ENCODE data around the gene STBD1. TPM values are rescaled to one million over a fixed set of nuclear protein-coding genes. Genes with fewer than 3 reads are reported as not detected.
"Not testable (repeated sequence)": the region's sequence is repeated elsewhere in the genome, so short reads cannot be mapped to it uniquely, and the experiment has no call there.

The STBD1 gene
- total RNA-seq, 2 donors from 2014 or later, result 12.9 to 40.9 TPM

GRCh38 chr4:76310683-76311082, 4.2 kb downstream of the STBD1 start:
- intact Hi-C loops (cut with DNase I, micrococcal nuclease), result no loop called here
- DNase-seq (no peak), ATAC-seq (no peak)

- ATAC-seq, result peak; percentile 36
- intact Hi-C loops (cut with DNase I, micrococcal nuclease), result no loop called here
- DNase-seq, result no peak
Observed at GRCh38 chr4:76311896-76312331, 5.4 kb downstream of the STBD1 start.

- ATAC-seq (no peak), DNase-seq (no peak)
- intact Hi-C loops (cut with DNase I, micrococcal nuclease), result no loop called here
Observed at GRCh38 chr4:76312457-76312856, 5.9 kb downstream of the STBD1 start.

GRCh38 chr4:76313547-76313946, 7.0 kb downstream of the STBD1 start:
- ATAC-seq (no peak), DNase-seq (no peak)
- intact Hi-C loops (cut with DNase I, micrococcal nuclease), result no loop called here

GRCh38 chr4:76315267-76315918, 8.9 kb downstream of the STBD1 start:
- intact Hi-C loops (cut with DNase I, micrococcal nuclease), result no loop called here
- ATAC-seq (no peak), DNase-seq (no peak)

- no peak for ATAC-seq
- no peak for DNase-seq
- intact Hi-C loops (cut with DNase I, micrococcal nuclease), result no loop called here
Observed at GRCh38 chr4:76316131-76316530, 9.6 kb downstream of the STBD1 start.

- ATAC-seq, result no peak
- DNase-seq, result no peak
- intact Hi-C loops (cut with DNase I, micrococcal nuclease), result no loop called here
Observed at GRCh38 chr4:76322236-76322635, 15.7 kb downstream of the STBD1 start.

GRCh38 chr4:76325072-76325471, 18.5 kb downstream of the STBD1 start:
- DNase-seq (no peak), ATAC-seq (no peak)
- intact Hi-C loops (cut with DNase I, micrococcal nuclease), result no loop called here

GRCh38 chr4:76326515-76326914, 20.0 kb downstream of the STBD1 start:
- intact Hi-C loops (cut with DNase I, micrococcal nuclease), result no loop called here
- DNase-seq (no peak), ATAC-seq (no peak)

- intact Hi-C loops (cut with DNase I, micrococcal nuclease), result no loop called here
- no peak for DNase-seq
Observed at GRCh38 chr4:76334885-76335284, 28.4 kb downstream of the STBD1 start.

GRCh38 chr4:76339364-76339763, 32.8 kb downstream of the STBD1 start:
- intact Hi-C loops (cut with DNase I, micrococcal nuclease), result no loop called here
- ATAC-seq (no peak), DNase-seq (no peak)

More at GRCh38 chr4:76334885-76335284, 28.4 kb downstream of the STBD1 start:
- ATAC-seq, result no peak

GRCh38 chr4:76341063-76341462, 34.5 kb downstream of the STBD1 start:
- ATAC-seq, result no peak
- intact Hi-C loops (cut with DNase I, micrococcal nuclease), result no loop called here
- no peak for DNase-seq

GRCh38 chr4:76342191-76342590, 35.7 kb downstream of the STBD1 start:
- DNase-seq (no peak), ATAC-seq (no peak)
- intact Hi-C loops (cut with DNase I, micrococcal nuclease), result no loop called here

GRCh38 chr4:76342803-76343202, 36.3 kb downstream of the STBD1 start:
- intact Hi-C loops (cut with DNase I, micrococcal nuclease), result no loop called here
- ATAC-seq (no peak), DNase-seq (no peak)

GRCh38 chr4:76354517-76355473, 48.3 kb downstream of the STBD1 start:
- ATAC-seq, result no peak
- DNase-seq, result no peak

GRCh38 chr4:76357981-76358380, 51.4 kb downstream of the STBD1 start:
- intact Hi-C loops (cut with DNase I, micrococcal nuclease), result no loop called here
- DNase-seq, result no peak
- ATAC-seq, result no peak

More at GRCh38 chr4:76354517-76355473, 48.3 kb downstream of the STBD1 start:
- intact Hi-C loops (cut with DNase I, micrococcal nuclease), result no loop called here

- ATAC-seq; intact Hi-C loops (cut with DNase I, micrococcal nuclease); DNase-seq: not testable (repeated sequence)
Observed at GRCh38 chr4:76359881-76360466, 53.4 kb downstream of the STBD1 start.

Measured in left colon (tissue), 2 donors.